HG02588 (cell line): ENCODE measurements around the gene ZNF653.

Source experiments
- ATAC-seq: cut with Tn5 transposase; IDR thresholded peaks from one replicate; pipeline ENCODE4 v1.9.1; 2021; ENCODE audit warnings: mild to moderate bottlenecking, moderate library complexity; ENCODE audit not compliant: unreplicated experiment

Gene ZNF653

GRCh38 chr19:11528551-11529341 lies 23.1 kb upstream of the ZNF653 start, which contains the start of gene ECSIT:
Gene ECSIT (minus strand): TSS chr19:11529134. CDS start chr19:11519170, 9,964 bp downstream.
- ATAC-seq, result peak; percentile 86

- no peak for ATAC-seq
Measured at GRCh38 chr19:11519138-11519537, 13.5 kb upstream of the ZNF653 start.

- no peak for ATAC-seq
Measured at GRCh38 chr19:11513946-11514345, 8.3 kb upstream of the ZNF653 start.

- no peak for ATAC-seq
Measured at GRCh38 chr19:11510444-11510843, 4.8 kb upstream of the ZNF653 start.

- no peak for ATAC-seq
Measured at GRCh38 chr19:11507370-11508078, 1.9 kb upstream of the ZNF653 start.

GRCh38 chr19:11506967-11507366 lies 1.3 kb upstream of the ZNF653 start:
- no peak for ATAC-seq

GRCh38 chr19:11506101-11506555 lies 489 bp upstream of the ZNF653 start:
- ATAC-seq, result peak; percentile 23

GRCh38 chr19:11505032-11505503 lies 571 bp downstream of the ZNF653 start:
- ATAC-seq, result peak; percentile 82

GRCh38 chr19:11504502-11505031 lies 1.1 kb downstream of the ZNF653 start:
- ATAC-seq, result no peak

GRCh38 chr19:11499890-11500420 lies 5.7 kb downstream of the ZNF653 start:
- no peak for ATAC-seq

- ATAC-seq, result no peak
Measured at GRCh38 chr19:11499220-11499726, 6.4 kb downstream of the ZNF653 start.

GRCh38 chr19:11496391-11497163 lies 9.1 kb downstream of the ZNF653 start:
- ATAC-seq, result no peak

GRCh38 chr19:11495885-11496284 lies 9.8 kb downstream of the ZNF653 start:
- ATAC-seq, result no peak

- no peak for ATAC-seq
Measured at GRCh38 chr19:11495481-11495880, 10.2 kb downstream of the ZNF653 start.

- no peak for ATAC-seq
Measured at GRCh38 chr19:11494634-11495285, 10.9 kb downstream of the ZNF653 start.

- no peak for ATAC-seq
Measured at GRCh38 chr19:11489378-11489777, 16.3 kb downstream of the ZNF653 start.

- no peak for ATAC-seq
Measured at GRCh38 chr19:11486661-11487503, 18.8 kb downstream of the ZNF653 start.

GRCh38 chr19:11485245-11485837 lies 20.3 kb downstream of the ZNF653 start:
- no peak for ATAC-seq
